Smooth muscle cell (in vitro differentiated cells): Measurements from ENCODE around the gene ARID1A. TPM values are rescaled to one million over a fixed set of nuclear protein-coding genes. Genes with fewer than 3 reads are reported as not detected.

Experiments used
- DNase-seq: peaks from one replicate; lab custom pipeline; 2025; ENCODE audit not compliant: unreplicated experiment; lab: John Stamatoyannopoulos, UW
- H2AFZ ChIP-seq: fragments of 200-600 bp; sonication (generic); 2 replicates; pipeline ENCODE4 v1.6.0; 2016; ENCODE audit warnings: antibody characterized with exemption, low read depth, mild to moderate bottlenecking
- H3F3A ChIP-seq: fragments of 200-600 bp; sonication (generic); 2 replicates; pipeline ENCODE4 v1.6.0; 2017; ENCODE audit warnings: antibody characterized with exemption, low read depth
- H3K27ac ChIP-seq: fragments of 200-600 bp; sonication (generic); 2 replicates; pipeline ENCODE4 v1.5.1; 2016; ENCODE audit warnings: low read depth, mild to moderate bottlenecking
- H3K27me3 ChIP-seq: fragments of 200-600 bp; sonication (generic); 2 replicates; pipeline ENCODE4 v1.6.1; 2016; ENCODE audit warnings: low read depth, mild to moderate bottlenecking
- H3K36me3 ChIP-seq: fragments of 200-600 bp; sonication (generic); 2 replicates; pipeline ENCODE4 v1.5.1; 2016; ENCODE audit warnings: low read depth
- H3K4me1 ChIP-seq: fragments of 200-600 bp; sonication (generic); 2 replicates; pipeline ENCODE4 v1.5.1; 2016; ENCODE audit warnings: low read depth
- H3K4me2 ChIP-seq: fragments of 200-600 bp; sonication (generic); 2 replicates; pipeline ENCODE4 v1.6.0; 2016; ENCODE audit warnings: mild to moderate bottlenecking
- H3K4me3 ChIP-seq: fragments of 200-600 bp; sonication (generic); 2 replicates; pipeline ENCODE4 v1.5.1; 2016; ENCODE audit warnings: mild to moderate bottlenecking
- H3K79me2 ChIP-seq: fragments of 200-600 bp; sonication (generic); 2 replicates; pipeline ENCODE4 v1.6.0; 2016; ENCODE audit warnings: low read depth, mild to moderate bottlenecking
- H3K9ac ChIP-seq: fragments of 200-600 bp; sonication (generic); 2 replicates; pipeline ENCODE4 v1.6.0; 2016; ENCODE audit warnings: low read depth
- H3K9me3 ChIP-seq: fragments of 200-600 bp; sonication (generic); replicated peaks from 2 replicates; pipeline ENCODE4 v1.5.1; 2016; ENCODE audit warnings: low read depth
- H4K20me1 ChIP-seq: fragments of 200-600 bp; sonication (generic); 2 replicates; pipeline ENCODE4 v1.6.0; 2016; ENCODE audit warnings: low read depth
- WGBS: methylation state at CpG from one replicate; pipeline ENCODE4 v1.1.7; 2016; ENCODE audit warnings: low lambda C conversion rate; 5-methylcytosine and 5-hydroxymethylcytosine counted together
- polyA plus RNA-seq: library from polyadenylated mRNA; unstranded; fragments of >200 nt; fragmentation: Nextera tagmentation; extraction: Ambion mirVana; gene quantifications from 2 replicates; pipeline ENCODE4 v1.2.1, GENCODE V29; 2016
- total RNA-seq: library from RNA; depleted of rRNA; stranded (reverse); fragments of >200 nt; gene quantifications from 2 replicates; pipeline ENCODE4 v1.2.3, GENCODE V29; 2014
- TF ChIP-seq, protein P1 (sequence below): fragments of 200-600 bp; sonication (generic); IDR thresholded peaks from 2 replicates; pipeline ENCODE4 v1.5.1; 2017; ENCODE audit warnings: borderline replicate concordance, mild to moderate bottlenecking, antibody characterized with exemption; ENCODE audit not compliant: insufficient read depth, poor library complexity, severe bottlenecking

ARID1A gene
- total and polyA plus RNA-seq, 2 experiments from 2014 or later: 17.5 to 33.1 TPM

GRCh38 chr1:26768755-26769154 lies 72.9 kb downstream of the ARID1A start:
- H3K27ac ChIP-seq: peak overlapping the region; percentile 14
- H2AFZ ChIP-seq: no peak overlapping the region
- TF ChIP-seq, protein P1, sequence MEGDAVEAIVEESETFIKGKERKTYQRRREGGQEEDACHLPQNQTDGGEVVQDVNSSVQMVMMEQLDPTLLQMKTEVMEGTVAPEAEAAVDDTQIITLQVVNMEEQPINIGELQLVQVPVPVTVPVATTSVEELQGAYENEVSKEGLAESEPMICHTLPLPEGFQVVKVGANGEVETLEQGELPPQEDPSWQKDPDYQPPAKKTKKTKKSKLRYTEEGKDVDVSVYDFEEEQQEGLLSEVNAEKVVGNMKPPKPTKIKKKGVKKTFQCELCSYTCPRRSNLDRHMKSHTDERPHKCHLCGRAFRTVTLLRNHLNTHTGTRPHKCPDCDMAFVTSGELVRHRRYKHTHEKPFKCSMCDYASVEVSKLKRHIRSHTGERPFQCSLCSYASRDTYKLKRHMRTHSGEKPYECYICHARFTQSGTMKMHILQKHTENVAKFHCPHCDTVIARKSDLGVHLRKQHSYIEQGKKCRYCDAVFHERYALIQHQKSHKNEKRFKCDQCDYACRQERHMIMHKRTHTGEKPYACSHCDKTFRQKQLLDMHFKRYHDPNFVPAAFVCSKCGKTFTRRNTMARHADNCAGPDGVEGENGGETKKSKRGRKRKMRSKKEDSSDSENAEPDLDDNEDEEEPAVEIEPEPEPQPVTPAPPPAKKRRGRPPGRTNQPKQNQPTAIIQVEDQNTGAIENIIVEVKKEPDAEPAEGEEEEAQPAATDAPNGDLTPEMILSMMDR: no peak
- peaks cover 93% of the 10 kb centered on the region for H4K20me1 ChIP-seq
- H3K36me3 ChIP-seq: peaks cover 8% of the 10 kb centered on the region
- H3K4me1 ChIP-seq: no peaks in the 10 kb centered on the region
- no peak overlapping the region for H3K4me3 ChIP-seq
- H3K4me2 ChIP-seq: no peak overlapping the region
- H3K79me2 ChIP-seq: peaks cover 15% of the 10 kb centered on the region
- peaks cover 40% of the 10 kb centered on the region for H3F3A ChIP-seq
- DNase-seq: no peak
- no peaks in the 10 kb centered on the region for H3K27me3 ChIP-seq
- WGBS: 35% methylated on average over 3 of the region's 3 CpGs
- no peaks in the 10 kb centered on the region for H3K9me3 ChIP-seq
- H3K9ac ChIP-seq: no peak overlapping the region

GRCh38 chr1:26771285-26771642 lies 75.4 kb downstream of the ARID1A start:
- Histone ChIP-seq H3K4me2 (peak overlapping the region; percentile 46), H3K4me3 (no peak overlapping the region), H3K27ac (peak overlapping the region; percentile 93), H3K36me3 (peaks cover 12% of the 10 kb centered on the region), H3K27me3 (no peaks in the 10 kb centered on the region), H3K4me1 (no peaks in the 10 kb centered on the region), H2AFZ (no peak overlapping the region), H3F3A (peaks cover 41% of the 10 kb centered on the region), H3K9ac (peak overlapping the region; percentile 70), H3K79me2 (peaks cover 9% of the 10 kb centered on the region), H3K9me3 (no peaks in the 10 kb centered on the region), H4K20me1 (peaks cover 78% of the 10 kb centered on the region)
- TF ChIP-seq, protein P1: no peak
- no peak for DNase-seq
- 33% methylated on average over 3 of the region's 3 CpGs for WGBS

- no peaks in the 10 kb centered on the region for H3K4me1 ChIP-seq
- peaks cover 12% of the 10 kb centered on the region for H3K36me3 ChIP-seq
- no peaks in the 10 kb centered on the region for H3K27me3 ChIP-seq
- no peak overlapping the region for H3K4me3 ChIP-seq
- peak overlapping the region; percentile 70 for H3K9ac ChIP-seq
- H3K9me3 ChIP-seq: no peaks in the 10 kb centered on the region
- peaks cover 37% of the 10 kb centered on the region for H3F3A ChIP-seq
- WGBS: 23% methylated on average over 2 of the region's 2 CpGs
- peaks cover 75% of the 10 kb centered on the region for H4K20me1 ChIP-seq
- peak overlapping the region; percentile 46 for H3K4me2 ChIP-seq
- DNase-seq: peak; percentile 53
- H3K79me2 ChIP-seq: peaks cover 12% of the 10 kb centered on the region
- no peak overlapping the region for H2AFZ ChIP-seq
- TF ChIP-seq, protein P1: no peak
- H3K27ac ChIP-seq: peak overlapping the region; percentile 93
These were observed 76.0 kb downstream of the ARID1A start for GRCh38 chr1:26771643-26772321.

- Histone ChIP-seq H3K36me3 (peaks cover 20% of the 10 kb centered on the region), H3F3A (peaks cover 29% of the 10 kb centered on the region), H3K27me3 (no peaks in the 10 kb centered on the region), H3K9me3 (no peaks in the 10 kb centered on the region), H4K20me1 (peaks cover 71% of the 10 kb centered on the region), H3K27ac (peak overlapping the region; percentile 93), H3K4me3 (no peak overlapping the region), H3K4me2 (peak overlapping the region; percentile 46), H3K9ac (peak overlapping the region; percentile 70), H2AFZ (no peak overlapping the region), H3K4me1 (no peaks in the 10 kb centered on the region), H3K79me2 (peaks cover 21% of the 10 kb centered on the region)
- TF ChIP-seq, protein P1: no peak
- 62% methylated on average over 4 of the region's 4 CpGs for WGBS
- no peak for DNase-seq
These were observed 76.9 kb downstream of the ARID1A start for GRCh38 chr1:26772687-26773086.
